NCI-H748 (cell line): ENCODE results near the gene NPFF.
A peak's percentile ranks its signal among the peaks of the same experiment; 100 is the strongest.

ENCODE experiments used
- DNase-seq: peaks from one replicate; lab custom pipeline; 2025; ENCODE audit not compliant: unreplicated experiment; lab: John Stamatoyannopoulos, UW

Gene NPFF

DNA sequence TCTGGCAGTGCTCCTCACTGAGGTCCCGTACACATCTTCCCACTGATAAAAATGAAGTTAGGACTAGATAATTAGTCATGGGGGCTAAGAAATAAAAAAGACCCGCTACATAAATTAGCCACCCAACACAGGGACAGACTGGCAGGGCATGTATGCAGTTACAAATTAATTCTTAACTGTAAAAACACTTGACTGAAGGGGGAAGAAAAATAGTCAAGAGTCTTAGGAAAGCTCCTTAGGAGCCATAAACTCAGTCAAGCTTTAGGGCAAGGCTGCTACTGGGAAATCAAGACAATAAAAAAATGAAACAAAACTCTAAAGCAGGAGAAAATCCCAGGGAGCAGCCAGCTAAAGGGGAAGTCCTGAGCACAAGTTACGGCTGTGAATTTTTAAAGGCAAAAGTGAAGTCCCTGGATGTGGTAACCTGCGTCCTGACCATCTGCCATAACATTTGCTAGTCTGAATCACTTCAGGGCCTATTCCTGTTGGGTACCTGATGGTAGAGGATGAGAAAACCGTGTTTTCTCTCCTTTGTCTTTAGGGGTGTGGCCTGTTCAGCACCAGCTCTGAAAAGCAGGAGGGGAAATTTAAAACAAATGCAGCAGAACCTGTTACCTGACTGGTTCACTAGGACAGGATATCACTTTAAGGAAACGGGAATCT is 7.5 kb upstream of the NPFF start:
- no peak for DNase-seq

DNA sequence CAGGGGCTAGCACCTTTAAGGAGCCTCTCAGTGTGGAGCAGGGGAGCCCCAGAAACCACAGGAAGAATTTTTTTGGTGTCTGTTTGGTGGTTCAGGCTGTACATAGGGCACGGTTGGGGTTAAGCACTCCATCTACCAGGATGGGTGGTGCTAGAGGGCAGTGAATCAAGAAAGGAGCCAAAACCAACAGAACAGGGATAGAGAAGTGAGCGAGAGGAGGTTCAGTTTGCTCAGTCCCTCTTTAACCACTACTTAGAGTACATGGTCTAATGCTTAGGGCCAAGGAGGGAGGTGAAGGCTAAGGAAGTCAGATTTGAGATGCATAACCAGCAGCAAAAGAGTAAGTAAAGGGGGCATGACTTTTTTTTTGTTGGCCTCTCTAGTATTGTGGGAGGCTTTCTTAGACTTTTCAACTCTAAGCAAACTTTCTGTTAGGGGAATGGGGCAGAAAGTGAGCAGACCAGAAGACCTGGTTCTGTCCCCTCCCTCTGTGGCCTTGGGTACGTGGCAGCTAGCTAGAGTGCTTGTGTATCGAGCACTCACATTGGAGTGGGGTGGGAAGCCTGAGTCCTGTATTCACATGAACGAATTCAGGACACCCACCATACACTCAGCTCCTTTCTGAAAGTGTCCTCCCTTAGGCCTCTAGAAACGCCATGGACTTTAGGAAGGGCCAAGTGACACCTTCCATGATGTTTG is 6.6 kb upstream of the NPFF start:
- no peak for DNase-seq

DNA sequence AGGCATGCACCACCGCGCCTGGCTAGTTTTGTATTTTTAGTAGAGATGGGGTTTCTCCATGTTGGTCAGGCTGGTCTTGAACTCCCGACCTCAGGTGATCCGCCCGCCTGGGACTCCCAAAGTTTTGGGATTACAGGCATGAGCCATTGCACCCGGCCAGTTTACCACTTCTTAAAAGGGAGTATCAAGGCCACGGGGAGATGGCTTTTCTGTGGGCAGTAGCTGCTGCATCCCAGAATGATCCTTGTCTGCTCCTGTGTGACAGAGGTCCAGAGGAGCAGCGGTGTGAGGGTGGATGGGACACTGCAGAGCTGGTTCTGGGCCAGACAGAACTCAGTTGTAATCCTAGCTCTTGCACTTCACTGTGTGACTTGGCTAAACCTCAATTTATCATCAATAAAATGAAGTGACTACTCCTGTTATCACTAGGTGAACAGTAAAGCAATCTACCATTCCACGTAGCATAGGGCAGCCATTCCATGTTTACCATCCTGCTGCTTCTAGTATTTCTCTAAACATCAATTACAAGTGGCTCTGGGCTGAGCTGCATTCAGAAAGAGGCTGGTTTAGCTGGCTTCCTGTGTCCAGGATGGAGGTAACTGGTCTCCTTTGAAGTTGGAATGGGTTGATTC is 3.0 kb upstream of the NPFF start:
- DNase-seq = no peak

DNA sequence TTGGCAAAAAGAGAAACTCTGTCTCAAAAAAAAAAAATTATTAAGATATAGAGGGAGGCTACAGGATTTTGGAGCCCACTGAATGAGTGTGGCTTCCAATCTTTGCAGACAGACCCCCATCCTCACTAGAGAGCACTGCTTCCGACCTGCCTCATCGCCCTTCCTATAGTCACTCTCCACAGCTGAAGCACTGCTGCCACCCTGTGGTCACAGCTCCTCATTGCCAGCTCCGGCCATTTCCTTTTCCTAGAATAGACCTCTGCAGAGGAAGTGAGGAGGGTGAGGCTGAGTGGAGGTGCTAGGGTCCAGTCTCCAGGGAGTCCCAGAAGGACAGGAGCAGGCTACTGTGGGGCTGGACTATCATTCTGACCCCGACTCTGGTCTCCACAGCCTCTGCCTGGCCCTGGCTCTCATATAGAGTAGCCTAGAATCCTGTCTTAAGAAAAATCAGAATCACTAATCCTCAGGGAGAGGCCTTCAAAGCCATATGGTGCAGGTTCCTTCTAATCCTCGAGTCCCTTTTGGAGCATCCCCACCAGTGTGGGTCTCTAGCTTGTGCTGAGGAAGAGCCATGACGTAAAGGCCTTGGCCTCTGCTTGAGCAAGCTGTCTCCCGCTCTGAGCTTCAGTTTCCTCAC is 1.4 kb upstream of the NPFF start:
- DNase-seq = peak; percentile 73

DNA sequence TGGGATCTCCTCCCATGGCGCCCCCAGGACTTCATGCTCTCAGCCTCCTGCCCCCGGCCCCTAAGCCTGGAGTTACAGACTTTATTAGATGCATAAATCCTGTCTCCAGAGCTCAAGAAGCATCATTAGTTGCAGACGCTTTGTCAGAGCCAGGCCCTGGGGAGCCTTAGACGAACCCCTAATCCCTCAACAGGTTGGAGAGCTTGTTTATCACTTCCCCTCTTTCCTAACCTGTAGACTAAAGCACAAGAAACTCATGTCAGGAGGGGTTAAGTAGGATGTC is 260 bp upstream of the NPFF start:
- DNase-seq = no peak

DNA sequence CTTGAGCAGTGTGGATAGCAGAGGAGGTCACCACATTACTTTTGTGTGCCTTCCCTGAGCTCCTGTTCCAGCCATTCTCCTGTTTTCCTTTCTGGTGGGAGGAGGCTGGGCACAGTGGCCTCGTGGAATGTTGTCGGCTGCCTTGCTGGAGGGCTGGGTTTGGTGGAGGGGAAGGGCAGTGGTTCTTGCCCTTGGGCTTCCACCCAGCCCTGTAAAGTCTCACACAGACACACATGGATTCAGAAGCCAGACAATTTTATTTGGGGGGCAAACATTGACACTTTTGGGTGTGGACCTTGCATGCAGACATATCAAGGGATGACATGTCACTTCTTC is 866 bp downstream of the NPFF start:
- no peak for DNase-seq

DNA sequence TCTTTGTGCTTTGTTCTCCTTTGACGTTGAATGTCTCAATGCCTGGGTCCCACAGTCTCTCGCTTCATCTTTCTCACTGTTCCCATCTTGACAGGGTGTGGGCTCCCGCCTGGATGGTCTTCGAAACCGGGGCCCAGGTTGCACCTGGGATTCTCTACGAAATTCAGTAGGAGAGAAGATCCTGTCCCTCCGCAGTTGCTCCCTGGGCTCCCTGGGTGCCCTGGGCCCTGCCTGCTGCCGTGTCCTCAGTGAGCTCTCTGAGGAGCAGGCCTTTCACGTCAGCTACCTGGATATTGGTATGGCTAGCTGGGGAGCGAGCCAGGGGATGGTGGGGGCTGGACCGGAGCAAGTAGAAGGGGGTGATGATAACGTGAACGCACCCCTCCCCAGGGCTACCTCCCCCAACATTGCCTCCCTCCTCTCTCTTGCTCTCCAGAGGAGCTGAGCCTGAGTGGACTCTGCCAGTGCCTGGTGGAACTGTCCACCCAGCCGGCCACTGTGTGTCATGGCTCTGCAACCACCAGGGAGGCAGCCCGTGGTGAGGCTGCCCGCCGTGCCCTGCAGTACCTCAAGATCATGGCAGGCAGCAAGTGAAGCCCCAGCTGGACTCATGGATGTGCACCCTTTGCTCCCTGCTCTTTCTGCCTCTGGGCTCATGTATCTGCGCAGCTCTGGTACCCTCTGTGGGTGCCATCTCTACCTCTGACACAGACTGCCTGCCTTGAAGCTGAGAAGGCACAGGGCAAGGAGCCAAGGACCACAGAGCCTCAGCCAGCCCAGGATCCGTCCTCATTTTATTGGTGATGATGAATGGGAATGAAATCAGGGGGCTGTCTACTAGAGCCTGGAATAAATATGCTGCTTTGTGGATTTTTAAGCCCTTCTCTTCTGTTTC is 1.5 kb downstream of the NPFF start:
- DNase-seq = no peak

DNA sequence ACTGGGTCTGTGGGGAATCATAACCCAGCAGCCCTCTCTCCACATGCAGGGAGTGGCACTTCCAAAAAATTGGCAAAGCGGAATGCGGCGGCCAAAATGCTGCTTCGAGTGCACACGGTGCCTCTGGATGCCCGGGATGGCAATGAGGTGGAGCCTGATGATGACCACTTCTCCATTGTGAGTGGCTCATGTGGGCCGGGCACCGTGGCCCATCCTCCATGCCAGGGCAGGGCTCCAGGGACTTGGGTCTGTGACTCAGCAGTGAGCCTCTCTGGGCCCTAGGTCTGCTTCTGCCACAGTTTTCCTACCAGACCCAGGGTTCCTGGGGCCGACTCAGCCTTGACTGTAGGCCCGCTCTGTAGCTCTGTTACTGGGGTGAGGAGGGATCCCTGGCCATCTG is 2.2 kb downstream of the NPFF start:
- no peak for DNase-seq

DNA sequence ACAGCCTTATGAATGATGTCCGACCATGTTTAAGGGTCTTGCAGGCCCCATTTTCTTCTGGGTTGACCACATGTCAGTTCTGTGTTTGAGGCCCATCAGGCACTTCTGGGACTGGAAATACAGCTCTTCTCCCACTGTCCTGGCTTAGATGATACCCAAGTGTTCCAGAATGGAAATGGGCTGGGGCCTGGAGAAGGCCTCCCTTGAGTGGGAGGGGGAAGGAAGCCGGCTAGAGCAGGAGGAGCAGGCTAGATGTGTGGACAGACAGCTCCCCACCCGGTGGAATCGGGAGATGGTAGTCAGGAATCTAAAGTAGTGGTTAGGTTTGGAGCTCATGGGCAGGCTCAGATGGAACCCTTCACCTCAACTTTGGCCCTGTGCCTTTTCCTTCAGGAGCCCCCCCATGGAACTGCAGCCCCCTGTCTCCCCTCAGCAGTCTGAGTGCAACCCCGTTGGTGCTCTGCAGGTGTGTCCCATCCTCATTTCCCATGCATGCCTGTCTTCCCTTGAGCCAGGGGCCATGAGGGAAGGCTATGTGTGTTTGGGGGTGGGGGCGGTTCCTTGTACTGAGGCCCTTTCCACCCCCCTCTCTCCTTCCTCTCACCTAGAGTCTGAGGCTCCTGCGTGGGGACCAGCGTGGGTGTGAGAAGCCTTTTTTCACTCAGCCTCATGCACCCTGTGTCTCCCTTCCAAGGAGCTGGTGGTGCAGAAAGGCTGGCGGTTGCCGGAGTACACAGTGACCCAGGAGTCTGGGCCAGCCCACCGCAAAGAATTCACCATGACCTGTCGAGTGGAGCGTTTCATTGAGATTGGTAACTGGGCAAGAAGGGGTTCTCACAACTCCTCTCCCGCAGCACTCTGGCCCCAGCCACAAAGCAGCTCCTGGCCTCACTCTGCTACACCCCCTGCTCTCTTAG is 3.0 kb downstream of the NPFF start:
- no peak for DNase-seq

DNA sequence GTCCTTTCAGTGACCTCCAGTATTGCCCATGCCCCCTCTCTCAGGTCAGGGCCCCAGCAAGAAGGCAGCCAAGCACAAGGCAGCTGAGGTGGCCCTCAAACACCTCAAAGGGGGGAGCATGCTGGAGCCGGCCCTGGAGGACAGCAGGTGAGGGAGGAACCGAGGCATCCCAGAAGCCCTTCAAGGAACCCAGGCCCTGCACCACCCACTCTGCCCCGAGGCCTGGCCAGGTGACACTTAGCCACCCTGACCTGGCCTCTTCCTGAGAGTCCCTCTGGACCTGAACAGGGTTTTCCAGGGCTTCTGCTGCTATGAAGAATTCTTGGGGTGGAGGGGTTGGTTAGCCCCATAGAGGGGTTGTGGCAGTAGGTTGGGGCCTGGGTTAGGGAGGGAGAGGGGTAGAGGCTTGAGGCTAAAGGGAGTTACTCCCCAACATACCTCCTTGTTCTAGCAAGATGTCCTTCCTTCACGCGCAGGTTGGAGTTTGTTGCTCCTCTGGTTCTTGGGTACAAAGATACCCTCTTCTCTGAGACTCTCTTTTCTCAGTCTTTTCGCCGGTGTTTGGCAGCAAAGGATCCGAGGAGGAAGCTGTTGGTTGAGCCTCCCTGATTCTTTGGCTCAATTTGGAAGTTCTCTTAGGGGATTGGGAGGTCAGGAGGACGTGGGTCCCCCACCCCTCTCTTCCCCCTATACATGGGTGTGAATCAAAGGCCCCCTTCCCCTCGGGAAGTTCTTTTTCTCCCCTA is 4.1 kb downstream of the NPFF start:
- DNase-seq = no peak

DNA sequence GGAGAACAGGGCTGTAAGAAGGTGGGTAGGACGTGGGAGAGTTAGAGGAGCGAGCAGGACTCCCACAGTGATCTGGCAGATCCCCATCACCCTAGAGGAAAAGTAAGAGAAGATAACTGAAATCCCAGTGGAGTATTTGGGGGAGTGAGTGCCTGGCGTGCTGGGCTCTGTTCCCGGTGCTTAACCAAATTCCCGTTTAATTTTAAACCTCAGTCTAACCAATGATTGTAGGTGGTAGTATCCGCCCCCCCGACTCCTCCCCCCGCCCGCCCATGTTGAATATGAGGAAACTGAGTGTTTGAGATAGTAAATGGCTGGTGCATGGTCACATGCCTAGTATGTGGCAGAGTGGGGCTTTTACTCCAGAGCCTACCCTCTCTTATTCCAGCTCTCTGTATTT is 5.0 kb downstream of the NPFF start:
- no peak for DNase-seq

DNA sequence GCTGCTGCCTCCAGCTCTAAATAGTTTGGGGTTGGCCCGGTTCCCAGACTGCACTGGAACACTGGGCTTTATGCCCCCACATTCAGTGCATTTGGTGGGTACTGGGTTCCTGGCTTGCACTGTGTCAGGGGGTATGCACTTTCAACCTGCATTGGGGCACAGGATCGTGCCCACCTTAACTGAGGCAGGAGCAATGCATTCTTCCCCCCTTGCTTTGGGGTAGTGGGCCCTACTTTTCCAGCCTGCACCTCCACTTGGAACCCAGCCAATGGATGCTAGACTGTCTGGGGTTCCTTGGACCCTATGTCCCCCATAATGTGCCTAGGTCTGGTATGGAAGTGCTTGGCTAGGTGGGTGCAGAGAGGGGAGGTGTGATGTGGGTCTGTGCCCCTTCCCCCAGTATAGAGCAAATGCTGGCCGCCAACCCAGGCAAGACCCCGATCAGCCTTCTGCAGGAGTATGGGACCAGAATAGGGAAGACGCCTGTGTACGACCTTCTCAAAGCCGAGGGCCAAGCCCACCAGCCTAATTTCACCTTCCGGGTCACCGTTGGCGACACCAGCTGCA is 5.6 kb downstream of the NPFF start:
- no peak for DNase-seq

DNA sequence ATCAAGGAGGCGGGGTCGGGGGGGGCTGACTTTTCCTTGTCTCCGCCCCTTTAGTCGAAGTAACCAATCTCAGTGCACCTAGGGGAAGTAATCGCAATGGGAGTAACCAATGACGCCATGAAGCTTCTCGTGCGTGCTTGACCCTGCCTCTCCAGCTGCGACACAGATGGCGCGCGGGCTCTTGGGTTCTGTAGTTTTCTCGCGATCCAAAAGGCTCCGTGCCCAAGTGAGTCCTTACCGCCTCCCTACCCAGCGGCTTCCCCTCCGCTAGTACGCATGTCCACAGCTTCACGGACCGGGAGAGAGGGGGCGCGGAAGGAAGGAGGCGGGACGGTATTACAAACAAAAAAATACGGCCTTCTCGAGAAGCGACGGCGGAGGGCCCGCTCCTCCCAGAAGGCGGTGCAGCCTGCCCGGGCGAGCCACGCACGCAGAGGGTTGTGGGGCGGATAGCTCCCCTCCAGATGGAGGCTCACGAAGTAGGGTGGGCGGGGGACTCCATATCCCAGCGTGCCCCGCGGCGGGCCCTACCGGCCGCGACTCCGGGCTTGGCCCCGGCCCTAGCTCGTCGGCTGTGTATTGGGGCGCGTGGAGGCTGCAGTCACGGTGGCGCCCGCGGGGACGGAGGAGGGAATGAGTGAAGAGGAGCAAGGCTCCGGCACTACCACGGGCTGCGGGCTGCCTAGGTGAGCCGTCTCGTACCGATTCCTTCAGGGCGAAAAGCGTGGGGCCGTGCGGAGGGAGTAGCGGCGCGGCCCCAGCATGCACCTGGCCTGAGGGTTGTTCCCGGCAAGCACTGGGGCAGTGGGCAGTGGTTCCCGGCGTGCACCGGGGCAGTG is 6.3 kb downstream of the NPFF start, which contains the start of gene TARBP2:
Gene TARBP2 (plus strand): TSS at position 508 of the 839 bp plus-strand sequence. CDS start 126 bp downstream, at position 634.
- DNase-seq = peak; percentile 99

DNA sequence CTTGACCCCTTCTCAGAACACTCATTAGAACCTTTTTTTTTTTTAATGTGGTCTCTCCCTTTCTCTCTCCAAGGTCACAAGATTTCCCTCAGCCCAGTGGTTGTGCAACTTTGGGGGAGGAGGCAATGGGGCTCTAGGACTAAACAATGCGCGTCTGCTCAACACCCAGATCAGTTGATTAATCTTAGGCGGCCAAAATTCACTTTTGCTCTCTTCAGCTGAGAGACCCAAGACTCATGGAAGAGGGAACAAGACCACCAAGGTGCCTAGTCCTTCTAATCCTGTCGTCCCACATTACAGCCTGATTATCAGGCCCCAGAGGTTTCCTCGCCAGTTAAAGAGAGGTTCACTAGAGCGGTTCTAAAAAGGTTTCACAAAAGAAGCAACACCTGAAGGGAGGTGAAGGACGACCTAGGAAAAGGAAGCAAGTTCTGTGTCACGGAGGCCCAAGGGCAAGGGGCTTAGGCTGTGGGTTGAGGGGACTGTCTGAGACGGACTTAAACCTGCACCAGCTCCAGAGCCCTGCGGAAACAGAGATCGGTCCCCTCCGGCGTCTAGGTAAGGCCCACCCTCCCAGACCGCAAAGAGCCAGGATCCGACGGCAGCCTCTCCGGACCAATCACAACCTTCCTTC is 7.0 kb downstream of the NPFF start:
- DNase-seq = peak; percentile 56

DNA sequence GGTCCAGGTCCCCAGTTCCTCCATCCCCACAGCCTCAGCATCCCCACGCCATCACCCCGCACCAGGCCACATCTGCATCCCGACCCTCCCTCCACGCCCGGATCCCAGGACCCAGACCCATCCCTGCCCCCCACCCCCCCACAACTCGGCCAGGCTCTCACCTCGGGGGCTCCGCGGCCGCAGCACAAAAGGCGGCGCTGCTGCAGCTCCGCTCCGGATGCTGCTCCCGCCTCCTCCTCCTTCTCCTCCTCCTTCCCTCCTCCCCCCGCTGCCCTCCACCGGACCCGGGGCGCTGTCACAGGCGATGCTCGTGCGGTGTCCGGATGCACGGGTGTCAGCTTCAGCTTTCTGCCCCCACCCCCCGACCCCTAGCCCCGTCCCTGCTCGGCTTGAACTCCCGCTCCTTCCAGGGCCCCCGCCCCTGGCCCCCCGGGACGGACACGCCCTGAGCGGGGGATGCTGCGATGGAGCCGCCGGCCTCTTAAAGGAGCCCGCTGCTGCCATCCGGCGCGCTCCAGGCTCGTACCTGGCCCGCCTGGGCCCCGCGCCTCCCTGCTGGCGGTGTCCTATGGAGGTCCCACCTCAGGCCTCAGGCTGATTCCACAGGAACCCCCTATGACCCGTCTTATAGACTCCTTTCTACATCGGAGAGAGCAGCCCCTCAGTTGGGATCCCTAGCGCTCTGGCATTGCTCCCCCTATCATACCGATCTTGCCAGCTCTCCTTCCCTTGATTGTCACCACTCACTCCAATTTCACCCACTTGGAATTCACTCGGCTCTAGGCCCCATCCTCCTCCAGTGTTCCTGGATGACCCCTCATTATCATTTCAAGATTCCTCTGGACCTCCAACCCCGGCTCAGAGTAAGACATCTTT is 7.8 kb downstream of the NPFF start, which contains the start of gene MAP3K12:
Gene MAP3K12 (minus strand): TSS at position 193 of the 876 bp plus-strand sequence. CDS start 12,067 bp downstream, outside the sequence.
- DNase-seq = peak; percentile 83

DNA sequence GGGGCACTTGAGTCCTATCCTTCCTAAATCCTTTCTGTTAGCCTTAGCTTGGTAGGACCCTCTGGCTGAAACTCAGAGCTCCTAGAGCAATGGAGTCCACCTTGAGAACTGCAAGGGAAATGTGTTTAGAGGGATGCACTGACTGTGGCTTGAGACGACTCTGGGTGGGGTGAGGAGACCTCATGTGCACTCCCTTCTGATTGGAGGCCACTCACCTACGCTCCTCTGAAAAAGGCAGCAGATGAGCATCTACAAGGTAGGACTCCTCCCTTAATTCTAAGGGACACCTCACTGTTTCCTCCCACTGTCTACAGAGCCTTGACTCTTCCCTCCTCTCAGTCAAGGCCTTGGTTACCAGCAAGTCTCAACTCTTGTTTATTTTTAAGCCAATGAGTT is 9.1 kb downstream of the NPFF start:
- no peak for DNase-seq

DNA sequence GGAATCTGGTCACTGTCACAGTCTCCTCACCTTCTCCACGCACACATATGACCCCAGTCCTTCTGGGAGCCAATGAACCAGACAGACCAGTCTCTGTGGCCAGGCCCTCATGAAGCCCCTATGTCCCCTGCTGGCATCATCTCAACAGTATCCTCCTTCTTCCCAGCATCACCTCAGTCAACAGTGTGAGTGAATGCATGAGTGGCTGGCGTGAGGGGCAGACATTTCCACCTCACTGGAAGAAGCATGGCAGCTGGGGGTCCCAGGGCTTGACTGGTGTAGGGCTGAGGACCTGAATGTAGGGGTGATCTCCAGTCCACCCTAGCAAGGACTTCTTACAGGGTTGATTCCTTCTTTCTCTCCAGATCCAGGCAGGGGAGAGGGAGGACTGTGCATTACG is 9.8 kb downstream of the NPFF start:
- no peak for DNase-seq
